ENCODE measurements around the gene PDLIM4. TPM values are rescaled to one million over a fixed set of nuclear protein-coding genes. Genes with fewer than 3 reads are reported as not detected.
A peak's percentile ranks its signal among the peaks of the same experiment; 100 is the strongest.

Gene PDLIM4
- polyA plus RNA-seq, 4 donors = 2.5 to 15.0 (median 10.1) TPM

- FAIRE-seq (no peak), DNase-seq (peak; percentile 80 to 94)
- 19 to 32% (median 29%) methylated on average over 8 of the region's 8 CpGs for WGBS, 3 donors
- Histone ChIP-seq H3K36me3 (ENCODE audit: control insufficient read depth in 3 of 3, insufficient read depth in 2 of 3, low read depth in 1 of 3, low read length in 3 of 3) (peaks cover 0 to 69% (median 0%) of the 10 kb centered on the region in 3 donors), H3K4me3 (ENCODE audit: low read depth in 1 of 3, low read length in 3 of 3) (no peak overlapping the region), H3K4me1 (ENCODE audit: control insufficient read depth in 3 of 3, insufficient read depth in 2 of 3, low read depth in 1 of 3, low read length in 2 of 3) (peaks cover 0 to 29% (median 12%) of the 10 kb centered on the region in 3 donors), H3K27me3 (ENCODE audit: control insufficient read depth in 3 of 3, insufficient read depth in 3 of 3, low read length in 3 of 3) (no peaks in the 10 kb centered on the region), H3K27ac (ENCODE audit: low read depth in 1 of 3, low read length in 2 of 3) (peak overlapping the region; percentile 45 to 88 (median 84)), H3K9me3 (ENCODE audit: control insufficient read depth in 2 of 2, insufficient read depth in 1 of 2, low read depth in 1 of 2, low read length in 1 of 2) (no peaks in the 10 kb centered on the region)
These were observed 8.0 kb downstream of the PDLIM4 start for GRCh38 chr5:132265336-132266030.

- peak overlapping the region in 2 of 3 donors; percentile 79 to 84 for H3K27ac ChIP-seq (ENCODE audit: low read depth in 1 of 3, low read length in 2 of 3)
- H3K4me1 ChIP-seq (ENCODE audit: control insufficient read depth in 3 of 3, insufficient read depth in 2 of 3, low read depth in 1 of 3, low read length in 2 of 3) = peaks cover 0 to 33% (median 6%) of the 10 kb centered on the region in 3 donors
- no peak for DNase-seq
- FAIRE-seq = no peak
- peaks cover 0 to 71% (median 0%) of the 10 kb centered on the region in 3 donors for H3K36me3 ChIP-seq (ENCODE audit: control insufficient read depth in 3 of 3, insufficient read depth in 2 of 3, low read depth in 1 of 3, low read length in 3 of 3)
- H3K9me3 ChIP-seq (ENCODE audit: control insufficient read depth in 2 of 2, insufficient read depth in 1 of 2, low read depth in 1 of 2, low read length in 1 of 2) = no peaks in the 10 kb centered on the region
- H3K4me3 ChIP-seq (ENCODE audit: low read depth in 1 of 3, low read length in 3 of 3) = no peak overlapping the region
- 77 to 85% (median 77%) methylated on average over 7 of the region's 7 CpGs for WGBS, 3 donors
- H3K27me3 ChIP-seq (ENCODE audit: control insufficient read depth in 3 of 3, insufficient read depth in 3 of 3, low read length in 3 of 3) = no peaks in the 10 kb centered on the region
These were observed 8.7 kb downstream of the PDLIM4 start for GRCh38 chr5:132266031-132266835.

- peaks cover 0 to 33% (median 4%) of the 10 kb centered on the region in 3 donors for H3K4me1 ChIP-seq (ENCODE audit: control insufficient read depth in 3 of 3, insufficient read depth in 2 of 3, low read depth in 1 of 3, low read length in 2 of 3)
- H3K27ac ChIP-seq (ENCODE audit: low read depth in 1 of 3, low read length in 2 of 3) = no peak overlapping the region
- H3K36me3 ChIP-seq (ENCODE audit: control insufficient read depth in 3 of 3, insufficient read depth in 2 of 3, low read depth in 1 of 3, low read length in 3 of 3) = peaks cover 0 to 74% (median 0%) of the 10 kb centered on the region in 3 donors
- H3K9me3 ChIP-seq (ENCODE audit: control insufficient read depth in 2 of 2, insufficient read depth in 1 of 2, low read depth in 1 of 2, low read length in 1 of 2) = no peaks in the 10 kb centered on the region
- DNase-seq (no peak), FAIRE-seq (no peak)
- 95 to 100% (median 99%) methylated on average over 1 of the region's 1 CpG for WGBS, 3 donors
- no peak overlapping the region for H3K4me3 ChIP-seq (ENCODE audit: low read depth in 1 of 3, low read length in 3 of 3)
- H3K27me3 ChIP-seq (ENCODE audit: control insufficient read depth in 3 of 3, insufficient read depth in 3 of 3, low read length in 3 of 3) = no peaks in the 10 kb centered on the region
These were observed 9.3 kb downstream of the PDLIM4 start for GRCh38 chr5:132266836-132267160.

GRCh38 chr5:132267166-132267739, 9.8 kb downstream of the PDLIM4 start:
- H3K4me3 ChIP-seq (ENCODE audit: low read depth in 1 of 3, low read length in 3 of 3) = no peak overlapping the region
- H3K36me3 ChIP-seq (ENCODE audit: control insufficient read depth in 3 of 3, insufficient read depth in 2 of 3, low read depth in 1 of 3, low read length in 3 of 3) = peaks cover 0 to 77% (median 0%) of the 10 kb centered on the region in 3 donors
- DNase-seq (no peak), FAIRE-seq (no peak)
- H3K27ac ChIP-seq (ENCODE audit: low read depth in 1 of 3, low read length in 2 of 3) = no peak overlapping the region
- peaks cover 0 to 33% (median 4%) of the 10 kb centered on the region in 3 donors for H3K4me1 ChIP-seq (ENCODE audit: control insufficient read depth in 3 of 3, insufficient read depth in 2 of 3, low read depth in 1 of 3, low read length in 2 of 3)
- no peaks in the 10 kb centered on the region for H3K9me3 ChIP-seq (ENCODE audit: control insufficient read depth in 2 of 2, insufficient read depth in 1 of 2, low read depth in 1 of 2, low read length in 1 of 2)
- no peaks in the 10 kb centered on the region for H3K27me3 ChIP-seq (ENCODE audit: control insufficient read depth in 3 of 3, insufficient read depth in 3 of 3, low read length in 3 of 3)

- H3K4me1 ChIP-seq (ENCODE audit: control insufficient read depth in 3 of 3, insufficient read depth in 2 of 3, low read depth in 1 of 3, low read length in 2 of 3) = peaks cover 0 to 41% (median 4%) of the 10 kb centered on the region in 3 donors
- no peak for DNase-seq
- H3K36me3 ChIP-seq (ENCODE audit: control insufficient read depth in 3 of 3, insufficient read depth in 2 of 3, low read depth in 1 of 3, low read length in 3 of 3) = peaks cover 0 to 73% (median 0%) of the 10 kb centered on the region in 3 donors
- no peaks in the 10 kb centered on the region for H3K9me3 ChIP-seq (ENCODE audit: control insufficient read depth in 2 of 2, insufficient read depth in 1 of 2, low read depth in 1 of 2, low read length in 1 of 2)
- H3K27me3 ChIP-seq (ENCODE audit: control insufficient read depth in 3 of 3, insufficient read depth in 3 of 3, low read length in 3 of 3) = no peaks in the 10 kb centered on the region
- no peak for FAIRE-seq
- no peak overlapping the region for H3K27ac ChIP-seq (ENCODE audit: low read depth in 1 of 3, low read length in 2 of 3)
- 63 to 67% (median 67%) methylated on average over 6 of the region's 6 CpGs for WGBS, 3 donors
- H3K4me3 ChIP-seq (ENCODE audit: low read depth in 1 of 3, low read length in 3 of 3) = no peak overlapping the region
These were observed 10.7 kb downstream of the PDLIM4 start for GRCh38 chr5:132267931-132268768.

- Histone ChIP-seq H3K4me1 (ENCODE audit: control insufficient read depth in 3 of 3, insufficient read depth in 2 of 3, low read depth in 1 of 3, low read length in 2 of 3) (peaks cover 0 to 47% (median 4%) of the 10 kb centered on the region in 3 donors), H3K27me3 (ENCODE audit: control insufficient read depth in 3 of 3, insufficient read depth in 3 of 3, low read length in 3 of 3) (no peaks in the 10 kb centered on the region), H3K27ac (ENCODE audit: low read depth in 1 of 3, low read length in 2 of 3) (no peak overlapping the region), H3K9me3 (ENCODE audit: control insufficient read depth in 2 of 2, insufficient read depth in 1 of 2, low read depth in 1 of 2, low read length in 1 of 2) (no peaks in the 10 kb centered on the region), H3K36me3 (ENCODE audit: control insufficient read depth in 3 of 3, insufficient read depth in 2 of 3, low read depth in 1 of 3, low read length in 3 of 3) (peaks cover 0 to 65% (median 0%) of the 10 kb centered on the region in 3 donors), H3K4me3 (ENCODE audit: low read depth in 1 of 3, low read length in 3 of 3) (no peak overlapping the region)
- DNase-seq (no peak), FAIRE-seq (no peak)
- WGBS, 3 donors = 67 to 85% (median 77%) methylated on average over 8 of the region's 8 CpGs
These were observed 11.5 kb downstream of the PDLIM4 start for GRCh38 chr5:132268769-132269551.

GRCh38 chr5:132269635-132270334, 12.3 kb downstream of the PDLIM4 start:
- Histone ChIP-seq H3K9me3 (ENCODE audit: control insufficient read depth in 2 of 2, insufficient read depth in 1 of 2, low read depth in 1 of 2, low read length in 1 of 2) (no peaks in the 10 kb centered on the region), H3K4me1 (ENCODE audit: control insufficient read depth in 3 of 3, insufficient read depth in 2 of 3, low read depth in 1 of 3, low read length in 2 of 3) (peaks cover 0 to 47% (median 4%) of the 10 kb centered on the region in 3 donors), H3K27me3 (ENCODE audit: control insufficient read depth in 3 of 3, insufficient read depth in 3 of 3, low read length in 3 of 3) (no peaks in the 10 kb centered on the region), H3K27ac (ENCODE audit: low read depth in 1 of 3, low read length in 2 of 3) (no peak overlapping the region), H3K4me3 (ENCODE audit: low read depth in 1 of 3, low read length in 3 of 3) (no peak overlapping the region), H3K36me3 (ENCODE audit: control insufficient read depth in 3 of 3, insufficient read depth in 2 of 3, low read depth in 1 of 3, low read length in 3 of 3) (peaks cover 0 to 58% (median 0%) of the 10 kb centered on the region in 3 donors)
- no peak for DNase-seq
- 85 to 92% (median 89%) methylated on average over 3 of the region's 3 CpGs for WGBS, 3 donors
- no peak for FAIRE-seq
